Measurements from ENCODE around the gene CSRP2. TPM values are rescaled to one million over a fixed set of nuclear protein-coding genes. Genes with fewer than 3 reads are reported as not detected.

CSRP2 gene
- total and polyA plus RNA-seq, 5 experiments from 2014 or later = 0.32 to 0.80 (median 0.68) TPM; not detected in 2

DNA sequence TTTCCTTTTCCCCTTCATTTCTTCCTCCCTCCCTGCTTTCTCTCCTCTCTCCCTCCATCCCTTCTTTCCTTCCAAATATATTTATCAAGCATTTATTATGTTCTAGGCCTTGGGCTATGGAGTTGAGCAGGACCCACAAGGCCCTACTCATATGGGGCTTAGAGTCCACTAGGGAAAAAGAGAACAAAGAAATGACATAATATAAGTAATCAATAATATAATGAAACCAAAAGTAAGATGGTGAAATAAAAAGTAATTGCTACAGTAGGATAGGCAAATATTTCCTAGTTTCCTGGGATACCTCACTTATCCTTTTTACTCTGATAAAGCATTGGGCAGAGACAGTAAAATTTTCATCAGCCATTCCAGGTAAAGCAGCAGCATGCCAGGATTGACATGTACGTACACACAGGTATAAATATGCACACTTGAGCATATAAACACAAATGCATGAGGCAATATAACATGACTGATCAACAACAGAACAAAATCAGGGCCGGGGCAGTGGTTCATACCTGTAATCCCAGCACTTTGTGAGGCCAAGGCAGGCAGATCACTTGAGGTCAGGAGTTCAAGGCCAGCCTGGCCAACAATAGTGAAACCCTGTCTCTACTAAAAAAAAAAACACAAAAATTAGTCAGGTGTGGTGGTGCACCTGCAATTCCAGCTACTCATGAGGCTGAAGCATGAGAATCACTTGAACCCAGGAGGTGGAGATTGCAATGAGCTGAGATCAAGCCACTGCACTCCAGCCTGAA lies 35.5 kb upstream of the CSRP2 start:
- POLR2A ChIA-PET = interaction anchor here (0.6 kb wide), 1 partner anchor 114 kb away, joined by 3 read pairs; no protein-coding TSS in a partner anchor
- H3K4me1 Mint-ChIP-seq = no peaks in the 10 kb centered on the region
- H3K36me3 Mint-ChIP-seq = no peaks in the 10 kb centered on the region
- peak overlapping the region in 1 of 10 donors; percentile 34 for H3K27ac Mint-ChIP-seq
- H3K27me3 Mint-ChIP-seq = peaks cover 5 to 17% (median 9%) of the 10 kb centered on the region in 5 donors
- H3K9me3 Mint-ChIP-seq = no peaks in the 10 kb centered on the region
- ATAC-seq (no peak), DNase-seq (no peak)
- no peak overlapping the region for H3K4me3 Mint-ChIP-seq

DNA sequence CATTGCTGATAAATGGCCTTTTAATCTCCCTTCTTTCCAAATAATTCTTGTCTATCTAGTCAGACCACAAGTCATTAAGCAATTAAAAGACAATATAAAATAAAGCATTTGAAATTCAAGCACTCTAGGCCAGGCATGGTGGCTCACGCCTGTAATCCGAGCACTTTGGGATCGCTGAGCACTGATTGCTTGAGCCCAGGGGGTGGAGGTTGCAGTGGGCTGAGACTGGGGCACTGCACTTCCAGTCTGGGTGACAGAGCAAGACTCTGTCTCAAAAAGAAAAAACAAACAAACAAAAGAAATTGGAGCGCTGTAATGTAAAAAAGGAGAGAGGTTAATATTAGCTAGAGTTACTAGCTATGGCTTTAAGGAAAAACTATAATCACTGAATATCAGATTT lies 30.5 kb upstream of the CSRP2 start:
- POLR2A ChIA-PET = no interaction called here
- Mint-ChIP-seq H3K4me3 (no peak overlapping the region), H3K4me1 (no peaks in the 10 kb centered on the region), H3K27me3 (peaks cover 8 to 17% (median 12%) of the 10 kb centered on the region in 5 donors), H3K27ac (no peak overlapping the region), H3K9me3 (no peaks in the 10 kb centered on the region), H3K36me3 (no peaks in the 10 kb centered on the region)
- ATAC-seq (no peak), DNase-seq (no peak)

- H3K27ac Mint-ChIP-seq = no peak overlapping the region
- H3K27me3 Mint-ChIP-seq = peaks cover 8 to 17% (median 12%) of the 10 kb centered on the region in 5 donors
- H3K4me3 Mint-ChIP-seq = no peak overlapping the region
- ATAC-seq (no peak), DNase-seq (no peak)
- H3K4me1 Mint-ChIP-seq = peaks cover 0 to 2% (median 0%) of the 10 kb centered on the region in 4 donors
- POLR2A ChIA-PET = no interaction called here
- no peaks in the 10 kb centered on the region for H3K9me3 Mint-ChIP-seq
- H3K36me3 Mint-ChIP-seq = no peaks in the 10 kb centered on the region
These were observed 29.6 kb upstream of the CSRP2 start for GRCh38 chr12:76908303-76909017.

- H3K4me3 Mint-ChIP-seq = peak overlapping the region in 7 of 10 donors; percentile 16 to 72 (median 55)
- H3K27ac Mint-ChIP-seq = peak overlapping the region in 5 of 10 donors; percentile 1 to 83 (median 39)
- DNase-seq (peak in 1 of 10 donors; percentile 15), ATAC-seq (peak in 1 of 2 donors; percentile 36)
- no peaks in the 10 kb centered on the region for H3K9me3 Mint-ChIP-seq
- POLR2A ChIA-PET = no interaction called here
- no peaks in the 10 kb centered on the region for H3K36me3 Mint-ChIP-seq
- H3K27me3 Mint-ChIP-seq = peaks cover 0 to 3% (median 1%) of the 10 kb centered on the region in 5 donors
- peaks cover 6 to 21% (median 13%) of the 10 kb centered on the region in 4 donors for H3K4me1 Mint-ChIP-seq
These were observed 23.0 kb upstream of the CSRP2 start for GRCh38 chr12:76901628-76902380.

DNA sequence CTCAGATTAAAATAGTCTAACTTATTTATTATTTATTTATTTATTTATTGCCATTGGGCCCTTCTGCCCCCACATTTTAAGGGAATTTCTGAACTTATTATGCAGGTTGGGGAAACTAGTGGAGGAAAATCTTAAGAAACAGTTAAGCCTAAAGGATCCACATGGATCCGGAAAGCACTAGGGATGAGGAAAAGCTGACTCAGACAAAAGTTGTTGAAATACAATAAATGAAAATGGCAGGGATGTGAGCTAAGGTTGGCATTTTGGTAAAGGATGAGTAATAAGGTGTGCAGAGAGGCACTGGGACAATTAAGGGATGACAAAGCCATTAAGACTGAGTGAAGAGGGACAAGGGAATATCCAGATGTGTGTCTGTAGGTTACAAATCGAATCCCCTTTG lies 20.7 kb upstream of the CSRP2 start:
- POLR2A ChIA-PET = no interaction called here
- no peak for ATAC-seq
- H3K36me3 Mint-ChIP-seq = no peaks in the 10 kb centered on the region

DNA sequence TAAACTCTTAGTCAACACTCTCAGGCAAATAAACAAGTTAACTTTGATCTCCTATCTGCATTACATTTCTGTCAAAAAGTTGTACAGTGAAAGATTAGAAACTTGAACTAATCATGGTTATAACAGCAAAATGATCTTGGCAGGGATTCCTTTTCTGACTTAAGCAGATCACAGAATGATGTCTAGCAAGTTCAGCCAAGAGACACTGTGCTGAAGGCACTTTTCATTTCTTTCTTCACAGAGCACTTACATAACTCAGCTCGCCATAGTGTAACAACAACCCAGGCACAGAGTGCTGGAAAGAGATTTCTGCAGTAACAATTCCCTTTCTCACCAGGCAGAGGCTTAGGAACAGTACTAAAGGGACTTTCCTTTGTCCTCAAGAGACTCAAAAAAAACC lies 19.6 kb upstream of the CSRP2 start:
- POLR2A ChIA-PET = no interaction called here
- Mint-ChIP-seq H3K36me3 (no peaks in the 10 kb centered on the region), H3K4me1 (peaks cover 4 to 21% (median 13%) of the 10 kb centered on the region in 4 donors), H3K27ac (no peak overlapping the region), H3K4me3 (no peak overlapping the region), H3K27me3 (peaks cover 0 to 2% (median 0%) of the 10 kb centered on the region in 5 donors), H3K9me3 (peaks cover 0 to 12% (median 3%) of the 10 kb centered on the region in 9 donors)
- DNase-seq (no peak), ATAC-seq (no peak)

More for the DNA sequence above, 20.7 kb upstream of the CSRP2 start:
- DNase-seq = no peak
- H3K9me3 Mint-ChIP-seq = peaks cover 0 to 6% (median 0%) of the 10 kb centered on the region in 9 donors
- peaks cover 6 to 21% (median 13%) of the 10 kb centered on the region in 4 donors for H3K4me1 Mint-ChIP-seq
- H3K27me3 Mint-ChIP-seq = peaks cover 0 to 2% (median 0%) of the 10 kb centered on the region in 5 donors
- no peak overlapping the region for H3K4me3 Mint-ChIP-seq
- H3K27ac Mint-ChIP-seq = no peak overlapping the region

- POLR2A ChIA-PET = no interaction called here
- DNase-seq (no peak), ATAC-seq (no peak)
- Mint-ChIP-seq H3K27ac (no peak overlapping the region), H3K4me3 (no peak overlapping the region), H3K27me3 (peaks cover 0 to 10% (median 2%) of the 10 kb centered on the region in 5 donors), H3K36me3 (no peaks in the 10 kb centered on the region), H3K4me1 (peaks cover 0 to 2% (median under 1%) of the 10 kb centered on the region in 4 donors), H3K9me3 (peaks cover 0 to 12% (median 3%) of the 10 kb centered on the region in 9 donors)
These were observed 17.5 kb upstream of the CSRP2 start for GRCh38 chr12:76896274-76896673.

- POLR2A ChIA-PET = no interaction called here
- no peak overlapping the region for H3K27ac Mint-ChIP-seq
- no peak overlapping the region for H3K4me3 Mint-ChIP-seq
- peaks cover 0 to 12% (median 3%) of the 10 kb centered on the region in 9 donors for H3K9me3 Mint-ChIP-seq
- H3K4me1 Mint-ChIP-seq = peaks cover 0 to 5% (median under 1%) of the 10 kb centered on the region in 4 donors
- ATAC-seq (no peak), DNase-seq (no peak)
- H3K27me3 Mint-ChIP-seq = peaks cover 0 to 10% (median 3%) of the 10 kb centered on the region in 5 donors
- no peaks in the 10 kb centered on the region for H3K36me3 Mint-ChIP-seq
These were observed 17.0 kb upstream of the CSRP2 start for GRCh38 chr12:76895796-76896195.

DNA sequence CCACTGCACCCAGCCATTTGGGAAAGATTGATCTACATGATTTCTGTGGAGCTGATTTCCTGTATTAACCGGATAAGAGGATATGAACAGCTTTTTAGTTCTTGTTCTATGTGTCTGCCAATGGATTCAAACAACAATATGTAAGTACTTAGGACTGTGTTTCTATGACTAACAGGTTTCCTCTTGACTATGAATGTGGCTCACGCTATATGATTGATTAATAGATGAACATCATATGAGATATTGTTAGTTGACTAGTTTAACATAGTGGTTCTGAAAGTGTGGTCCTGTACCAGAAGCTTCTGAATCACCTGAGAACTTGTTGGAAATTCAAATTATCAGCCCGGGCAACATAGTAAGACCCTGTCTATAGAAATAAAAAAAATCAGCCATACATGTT lies 12.8 kb upstream of the CSRP2 start:
- DNase-seq = no peak
- Mint-ChIP-seq H3K27me3 (peaks cover 2 to 10% (median 3%) of the 10 kb centered on the region in 5 donors), H3K36me3 (no peaks in the 10 kb centered on the region), H3K4me3 (no peak overlapping the region), H3K9me3 (peaks cover 0 to 12% (median 3%) of the 10 kb centered on the region in 9 donors), H3K4me1 (peaks cover 0 to 17% (median 10%) of the 10 kb centered on the region in 4 donors), H3K27ac (peak overlapping the region in 1 of 10 donors; percentile 27)
- POLR2A ChIA-PET = no interaction called here
- no peak for ATAC-seq

- Mint-ChIP-seq H3K27me3 (peaks cover 2 to 10% (median 6%) of the 10 kb centered on the region in 5 donors), H3K9me3 (peaks cover 0 to 12% (median 3%) of the 10 kb centered on the region in 9 donors), H3K4me3 (peak overlapping the region in 1 of 10 donors; percentile 40), H3K4me1 (peaks cover 0 to 17% (median 10%) of the 10 kb centered on the region in 4 donors), H3K36me3 (no peaks in the 10 kb centered on the region), H3K27ac (peak overlapping the region in 3 of 10 donors; percentile 38 to 55 (median 41))
- peak; percentile 47 to 53 for ATAC-seq
- no peak for DNase-seq
- POLR2A ChIA-PET = no interaction called here
These were observed 11.6 kb upstream of the CSRP2 start for GRCh38 chr12:76890151-76891143.

DNA sequence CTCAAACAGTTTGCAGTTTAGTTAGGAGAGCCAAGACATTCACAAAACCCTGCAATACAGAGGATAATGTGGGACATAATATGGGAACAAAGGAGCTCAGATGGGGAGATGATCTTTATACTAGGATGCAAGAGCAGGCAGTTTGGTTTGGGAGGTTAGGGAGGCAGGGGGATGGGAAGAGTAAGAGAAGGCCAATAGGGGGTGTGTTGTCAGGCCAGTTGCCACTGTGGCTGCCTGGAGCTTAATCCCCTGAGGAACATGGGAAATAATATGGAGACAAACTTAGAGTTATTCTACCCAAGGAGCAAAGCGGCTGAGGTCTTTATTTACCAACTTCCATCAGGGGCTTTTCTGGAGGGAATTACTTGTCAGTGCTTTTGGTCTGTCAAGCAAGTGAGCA lies 10.0 kb upstream of the CSRP2 start:
- no peak for ATAC-seq
- H3K9me3 Mint-ChIP-seq = peaks cover 0 to 4% (median 0%) of the 10 kb centered on the region in 9 donors
- no peak overlapping the region for H3K27ac Mint-ChIP-seq
- no peak for DNase-seq
- POLR2A ChIA-PET = no interaction called here
- H3K36me3 Mint-ChIP-seq = no peaks in the 10 kb centered on the region
- H3K4me1 Mint-ChIP-seq = peaks cover 0 to 17% (median 10%) of the 10 kb centered on the region in 4 donors
- peaks cover 2 to 14% (median 10%) of the 10 kb centered on the region in 5 donors for H3K27me3 Mint-ChIP-seq
- no peak overlapping the region for H3K4me3 Mint-ChIP-seq

All from naive thymus-derived CD8-positive, alpha-beta T cell (primary cell).